GM12872 (cell line): ENCODE data around the gene CEP295NL.

ENCODE experiments used
- CTCF ChIP-seq: IDR thresholded peaks from 3 replicates; pipeline ENCODE4 v1.5.1; 2011; ENCODE audit warnings: low read depth, mild to moderate bottlenecking, low read length, moderate library complexity; ENCODE audit not compliant: insufficient read depth

Gene CEP295NL

DNA sequence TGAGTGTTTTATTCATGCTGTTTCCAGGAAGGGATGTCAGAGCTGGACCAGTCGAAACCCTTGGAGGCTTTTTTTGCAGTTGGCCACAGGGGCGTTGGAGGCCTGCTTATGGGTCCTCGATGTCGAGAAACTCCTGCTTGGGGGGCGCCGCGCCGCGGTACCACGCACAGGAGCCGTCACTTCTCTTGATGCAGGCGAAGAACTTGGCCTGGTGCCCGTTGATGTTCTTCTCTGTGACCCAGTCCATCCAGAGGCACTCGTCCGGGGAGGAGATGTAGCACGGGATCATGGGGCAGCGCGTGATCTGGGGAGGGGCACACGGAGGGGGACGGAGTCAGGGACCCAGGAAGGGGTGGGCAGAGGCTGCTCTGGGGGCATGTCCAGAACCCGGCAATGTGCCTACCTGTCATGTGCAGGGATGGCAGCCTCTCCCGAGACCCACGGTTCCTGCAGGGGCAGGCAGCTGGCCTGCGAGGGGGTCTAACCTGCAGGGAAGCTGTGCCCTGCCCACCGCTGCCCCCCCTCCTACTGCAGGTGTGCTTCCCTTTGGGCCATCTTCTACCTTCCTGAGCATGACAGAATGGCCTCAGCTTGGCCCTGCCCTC is 47.3 kb downstream of the CEP295NL start:
- no peak for TF ChIP-seq CTCF

GRCh38 chr17:78854508-78854907 is 48.5 kb downstream of the CEP295NL start:
- no peak for TF ChIP-seq CTCF

- no peak for TF ChIP-seq CTCF
Observed at GRCh38 chr17:78853926-78854394, 49.0 kb downstream of the CEP295NL start.

DNA sequence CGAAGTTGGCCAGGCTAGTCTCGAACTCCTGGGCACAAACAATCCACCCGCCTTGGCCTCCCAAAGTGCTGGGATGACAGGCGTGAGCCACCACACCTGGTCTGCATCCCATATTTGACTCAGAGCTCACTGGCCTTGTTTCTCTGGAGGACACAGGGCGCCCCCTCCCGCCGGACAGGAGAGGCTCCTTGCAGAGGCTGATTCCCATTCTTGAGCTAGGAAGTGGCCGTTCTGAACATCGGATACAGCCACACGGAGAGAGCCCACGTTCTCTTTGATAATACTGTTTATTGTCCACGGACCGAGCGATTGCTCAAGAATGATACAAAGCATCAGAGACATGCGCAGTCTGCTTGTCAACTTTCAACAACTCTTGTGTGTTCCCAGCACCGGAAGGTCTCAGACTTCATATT is 50.3 kb downstream of the CEP295NL start:
- TF ChIP-seq CTCF, result peak; percentile 20; the same call in 1 of the 3 replicates

- no peak for TF ChIP-seq CTCF
Observed at GRCh38 chr17:78849026-78849425, 54.0 kb downstream of the CEP295NL start.

GRCh38 chr17:78847052-78847451 is 55.9 kb downstream of the CEP295NL start:
- no peak for TF ChIP-seq CTCF

DNA sequence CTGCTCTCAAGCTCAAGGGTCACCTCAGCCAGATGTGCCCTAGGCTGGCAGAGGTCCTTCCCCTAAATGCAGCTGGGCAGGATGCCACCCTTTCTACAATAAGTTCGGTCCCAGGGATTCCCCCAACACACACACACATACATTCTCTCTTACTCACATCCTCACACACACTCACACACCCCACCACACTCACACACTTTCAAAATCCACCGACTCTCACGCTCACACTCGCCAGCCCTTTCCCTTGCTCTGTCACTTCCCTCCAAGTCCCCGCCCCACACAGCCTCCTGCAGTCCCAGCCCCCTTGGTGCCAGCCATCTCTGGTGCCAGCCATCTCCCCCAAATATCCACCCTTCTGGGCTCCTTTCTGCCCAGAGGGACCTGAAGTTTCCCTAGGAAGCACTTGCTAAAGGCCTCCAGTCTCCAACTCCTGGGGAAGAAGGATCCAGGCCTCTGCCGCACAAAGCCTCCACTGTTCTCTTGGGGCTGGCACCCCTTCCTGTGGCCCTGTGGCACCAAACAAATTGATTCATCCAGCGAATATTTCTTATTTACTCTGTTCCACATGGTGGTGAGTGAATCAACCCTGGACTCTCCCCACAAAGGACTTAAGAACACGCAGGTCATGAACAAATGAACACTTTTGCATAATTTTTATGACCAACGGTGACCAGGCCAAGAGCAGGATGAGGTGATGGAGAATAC is 58.5 kb downstream of the CEP295NL start:
- no peak for TF ChIP-seq CTCF
